ENCODE data around the gene THSD7A. TPM values are rescaled to one million over a fixed set of nuclear protein-coding genes. Genes with fewer than 3 reads are reported as not detected.
A peak's percentile ranks its signal among the peaks of the same experiment; 100 is the strongest.

THSD7A gene
- total and polyA plus RNA-seq, 10 of the 15 experiments (the other 5 are each of a cell fraction or from before 2014, with no cell fraction given), result 0.03 to 0.09 (median 0.03) TPM; not detected in 7

DNA sequence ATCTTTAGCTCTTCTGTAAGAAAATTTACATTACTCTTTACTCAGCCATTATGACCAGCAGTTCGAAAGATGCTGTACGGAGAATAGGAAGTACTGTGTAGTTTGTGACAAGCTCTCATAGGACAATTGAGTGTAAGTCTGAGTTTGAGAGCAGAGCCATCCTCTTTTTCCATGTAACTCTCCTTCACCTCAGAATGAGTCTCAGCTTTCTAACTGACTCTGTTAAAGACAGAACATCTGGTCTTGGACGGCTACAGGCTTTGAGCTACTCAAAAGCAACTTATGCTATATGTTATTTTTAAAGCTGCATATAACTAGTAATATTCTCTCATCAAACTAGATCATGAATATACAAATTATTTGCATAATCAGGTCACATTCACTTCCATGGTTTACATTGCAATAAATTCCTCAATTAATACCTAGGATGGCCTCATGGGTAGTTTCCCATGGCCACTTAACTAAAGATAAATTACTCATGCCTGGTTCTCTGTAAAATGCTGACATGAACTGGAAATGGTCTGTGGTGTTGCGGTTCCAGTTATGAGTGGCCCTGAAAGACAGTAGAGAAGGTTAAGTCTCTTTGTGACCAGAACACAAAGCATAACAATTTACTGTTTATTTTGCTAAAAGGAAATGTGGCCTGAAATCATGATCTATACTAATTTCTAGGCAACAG, 499.7 kb downstream of the THSD7A start (continued):
- TF ChIP-seq MEF2B (IDR thresholded peaks at IDR 0.05; ENCODE audit: partially characterized antibody, poor library complexity, severe bottlenecking) (peak; percentile 56), RUNX3 (IDR thresholded peaks at IDR 0.05; ENCODE audit: low read length) (peak; percentile 100), CBFB (IDR thresholded peaks at IDR 0.05; ENCODE audit: low read depth) (peak; percentile 98), IKZF1 (conservative IDR thresholded peaks at IDR 0.05) (peak; percentile 77), MTA3 (IDR thresholded peaks at IDR 0.05; ENCODE audit: borderline replicate concordance, low read length) (peak; percentile 94; the same call in 1 of the 2 replicates), PML (IDR thresholded peaks at IDR 0.05; ENCODE audit: low read length) (0 out of 2 replicates have a peak, but pooled peaks have one; percentile 77), NBN (IDR thresholded peaks at IDR 0.05) (no peak), BHLHE40 (IDR thresholded peaks at IDR 0.05; ENCODE audit: borderline replicate concordance in 1 of 2, low read depth in 2 of 2, low read length in 1 of 2) (peak; percentile 45 to 60; a peak in 2 of 4 replicates), BMI1 (IDR thresholded peaks at IDR 0.05; ENCODE audit: borderline replicate concordance) (peak; percentile 81), EP300 (IDR thresholded peaks at IDR 0.05; ENCODE audit: borderline replicate concordance in 1 of 2, control insufficient read depth in 1 of 2, low read depth in 2 of 2, low read length in 2 of 2) (peak; percentile 20 to 93; a peak in 3 of 4 replicates), CBX5 (IDR thresholded peaks at IDR 0.05; ENCODE audit: low read depth) (peak; percentile 90), SRF (IDR thresholded peaks at IDR 0.05; ENCODE audit: low read depth in 2 of 2, low read length in 2 of 2) (peak in 1 of 2 experiments; percentile 85; a peak in 2 of 4 replicates), BACH1 (IDR thresholded peaks at IDR 0.05; ENCODE audit: borderline replicate concordance) (peak; percentile 83), POLR2AphosphoS2 (IDR thresholded peaks at IDR 0.05; ENCODE audit: low read depth, low read length) (no peak), DPF2 (IDR thresholded peaks at IDR 0.05) (peak; percentile 96), ZNF687 (IDR thresholded peaks at IDR 0.05) (no peak), MEF2A (IDR thresholded peaks at IDR 0.05; ENCODE audit: insufficient read depth, low read depth, low read length) (peak; percentile 81; the same call in 1 of the 2 replicates), ZZZ3 (IDR thresholded peaks at IDR 0.05; ENCODE audit: control insufficient read depth, insufficient read length, low read depth) (no peak), POLR2A (IDR thresholded peaks at IDR 0.05; ENCODE audit: low read depth, low read length) (no peak)
- TF ChIP-seq, protein P1, sequence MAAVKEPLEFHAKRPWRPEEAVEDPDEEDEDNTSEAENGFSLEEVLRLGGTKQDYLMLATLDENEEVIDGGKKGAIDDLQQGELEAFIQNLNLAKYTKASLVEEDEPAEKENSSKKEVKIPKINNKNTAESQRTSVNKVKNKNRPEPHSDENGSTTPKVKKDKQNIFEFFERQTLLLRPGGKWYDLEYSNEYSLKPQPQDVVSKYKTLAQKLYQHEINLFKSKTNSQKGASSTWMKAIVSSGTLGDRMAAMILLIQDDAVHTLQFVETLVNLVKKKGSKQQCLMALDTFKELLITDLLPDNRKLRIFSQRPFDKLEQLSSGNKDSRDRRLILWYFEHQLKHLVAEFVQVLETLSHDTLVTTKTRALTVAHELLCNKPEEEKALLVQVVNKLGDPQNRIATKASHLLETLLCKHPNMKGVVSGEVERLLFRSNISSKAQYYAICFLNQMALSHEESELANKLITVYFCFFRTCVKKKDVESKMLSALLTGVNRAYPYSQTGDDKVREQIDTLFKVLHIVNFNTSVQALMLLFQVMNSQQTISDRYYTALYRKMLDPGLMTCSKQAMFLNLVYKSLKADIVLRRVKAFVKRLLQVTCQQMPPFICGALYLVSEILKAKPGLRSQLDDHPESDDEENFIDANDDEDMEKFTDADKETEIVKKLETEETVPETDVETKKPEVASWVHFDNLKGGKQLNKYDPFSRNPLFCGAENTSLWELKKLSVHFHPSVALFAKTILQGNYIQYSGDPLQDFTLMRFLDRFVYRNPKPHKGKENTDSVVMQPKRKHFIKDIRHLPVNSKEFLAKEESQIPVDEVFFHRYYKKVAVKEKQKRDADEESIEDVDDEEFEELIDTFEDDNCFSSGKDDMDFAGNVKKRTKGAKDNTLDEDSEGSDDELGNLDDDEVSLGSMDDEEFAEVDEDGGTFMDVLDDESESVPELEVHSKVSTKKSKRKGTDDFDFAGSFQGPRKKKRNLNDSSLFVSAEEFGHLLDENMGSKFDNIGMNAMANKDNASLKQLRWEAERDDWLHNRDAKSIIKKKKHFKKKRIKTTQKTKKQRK (IDR thresholded peaks at IDR 0.05; ENCODE audit: low read depth, low read length), result no peak
- TF ChIP-seq, protein P2, sequence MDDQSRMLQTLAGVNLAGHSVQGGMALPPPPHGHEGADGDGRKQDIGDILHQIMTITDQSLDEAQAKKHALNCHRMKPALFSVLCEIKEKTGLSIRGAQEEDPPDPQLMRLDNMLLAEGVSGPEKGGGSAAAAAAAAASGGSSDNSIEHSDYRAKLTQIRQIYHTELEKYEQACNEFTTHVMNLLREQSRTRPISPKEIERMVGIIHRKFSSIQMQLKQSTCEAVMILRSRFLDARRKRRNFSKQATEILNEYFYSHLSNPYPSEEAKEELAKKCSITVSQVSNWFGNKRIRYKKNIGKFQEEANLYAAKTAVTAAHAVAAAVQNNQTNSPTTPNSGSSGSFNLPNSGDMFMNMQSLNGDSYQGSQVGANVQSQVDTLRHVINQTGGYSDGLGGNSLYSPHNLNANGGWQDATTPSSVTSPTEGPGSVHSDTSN (IDR thresholded peaks at IDR 0.05; ENCODE audit: insufficient replicate concordance, low read depth, low read length), result peak; percentile 27
